Measurements from ENCODE around the gene UGT1A10.

UGT1A10 gene

GRCh38 chr2:233819884-233820773, 183.9 kb downstream of the UGT1A10 start:
- no peak for DNase-seq (ENCODE audit: low spot score)
- no peak for FAIRE-seq

- no peak for FAIRE-seq
- DNase-seq (ENCODE audit: low spot score) = no peak
Observed at GRCh38 chr2:233820774-233821105, 184.5 kb downstream of the UGT1A10 start.

GRCh38 chr2:233821196-233821595, 184.9 kb downstream of the UGT1A10 start:
- FAIRE-seq (no peak), DNase-seq (ENCODE audit: low spot score) (no peak)

- FAIRE-seq (no peak), DNase-seq (ENCODE audit: low spot score) (no peak)
Observed at GRCh38 chr2:233821709-233822100, 185.5 kb downstream of the UGT1A10 start.

- DNase-seq (ENCODE audit: low spot score) = no peak
- FAIRE-seq = no peak
Observed at GRCh38 chr2:233822101-233822771, 186.0 kb downstream of the UGT1A10 start.

Data from RCC 7860 (cell line).